Hematopoietic multipotent progenitor cell (in vitro differentiated cells): ENCODE measurements around the gene NAT14. TPM values are rescaled to one million over a fixed set of nuclear protein-coding genes. Genes with fewer than 3 reads are reported as not detected.

Source experiments
- DNase-seq, 3 donors: peaks; one replicate each; pipeline ENCODE4 v3.0.0-alpha.2; 2011 to 2015; ENCODE audit warnings: low read depth in 2 of 3, low spot score in 2 of 3
- total RNA-seq: library from RNA; depleted of rRNA; stranded (reverse); fragments of >200 nt; gene quantifications from one replicate; pipeline ENCODE4 v1.2.3, GENCODE V29; 2012

The NAT14 gene
- total RNA-seq, 1 donor: 12.7 TPM

GRCh38 chr19:55498246-55498840, 13.4 kb downstream of the NAT14 start:
- DNase-seq: no peak

- no peak for DNase-seq
These were observed 15.5 kb downstream of the NAT14 start for GRCh38 chr19:55500368-55500952.

GRCh38 chr19:55502197-55502952, 17.4 kb downstream of the NAT14 start:
- DNase-seq: no peak

DNA sequence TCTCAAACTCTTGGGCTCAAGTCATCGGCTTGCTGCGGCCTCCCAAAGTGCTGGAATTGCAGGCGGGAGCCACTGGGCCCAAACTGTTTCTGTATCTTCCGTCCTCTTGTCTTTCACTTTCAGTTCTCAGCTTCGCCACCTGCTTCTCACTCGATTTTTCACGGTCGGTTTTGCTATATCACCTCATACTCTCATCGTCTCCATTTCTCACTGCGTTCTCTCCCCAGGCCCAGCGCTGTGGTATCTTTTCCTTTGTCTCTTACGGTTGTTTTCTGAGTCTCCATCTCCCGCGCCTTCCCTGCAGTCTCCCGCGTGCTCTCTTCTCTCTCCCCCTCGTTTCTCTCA, 18.1 kb downstream of the NAT14 start:
- no peak for DNase-seq

DNA sequence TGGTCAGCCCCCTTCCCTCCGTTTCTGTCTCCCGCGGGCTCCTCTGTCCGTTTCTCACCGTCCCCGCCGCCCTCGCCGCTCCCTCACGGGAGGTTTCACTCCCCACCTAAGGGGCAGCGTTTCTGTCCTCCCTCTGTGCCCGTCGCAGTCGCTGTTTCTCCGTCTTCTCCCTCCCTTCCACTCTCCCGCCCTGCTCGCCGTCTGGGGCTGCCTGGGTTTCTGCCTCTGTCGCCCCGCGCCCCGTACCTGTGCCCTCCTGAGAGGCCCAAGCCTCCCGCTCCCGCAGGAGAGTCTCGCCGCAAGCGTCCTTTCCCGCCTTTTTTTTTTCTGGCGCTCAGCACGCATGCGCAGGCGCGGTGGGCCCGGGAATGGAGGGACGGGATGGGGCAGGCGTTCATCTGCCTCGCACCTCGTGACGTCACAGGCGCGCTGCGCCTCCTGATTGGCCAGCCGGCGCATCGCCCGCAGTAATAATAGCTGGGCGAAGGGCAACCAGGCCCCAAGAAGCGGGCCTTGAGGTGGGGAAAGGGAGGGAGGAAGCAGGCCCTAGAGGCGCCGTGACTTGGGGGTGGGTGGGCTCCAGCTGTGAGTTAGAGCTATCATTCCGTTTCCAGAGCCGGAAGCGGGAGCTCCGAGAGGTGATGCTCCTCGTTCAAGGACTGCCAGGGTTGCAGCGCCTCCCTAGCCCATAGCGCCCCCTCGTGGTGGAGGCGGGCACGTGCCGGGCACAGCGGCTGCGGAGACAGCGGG, 18.7 kb downstream of the NAT14 start:
- DNase-seq: peak; percentile 93 to 96 (median 94)

- DNase-seq: no peak
These were observed 19.2 kb downstream of the NAT14 start for GRCh38 chr19:55504252-55504603.

DNA sequence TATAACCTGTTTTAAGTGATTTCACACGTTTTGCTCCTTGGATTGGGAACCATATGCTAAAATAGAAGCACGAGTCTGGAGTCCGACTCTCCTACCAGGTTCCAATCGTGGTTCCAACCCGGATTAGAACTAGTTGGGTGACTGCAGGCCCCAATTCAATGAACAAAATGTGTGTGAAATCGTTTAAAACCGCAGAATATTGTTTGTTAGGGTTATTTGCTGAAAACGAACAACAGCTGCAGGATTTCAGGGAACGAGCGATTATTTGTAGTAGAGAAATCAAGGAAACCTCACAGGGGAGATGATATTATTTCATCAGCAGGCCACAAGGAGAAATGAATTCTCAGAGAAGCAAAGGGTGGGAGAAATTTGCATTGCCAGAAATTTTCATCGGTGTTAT, 20.0 kb downstream of the NAT14 start:
- no peak for DNase-seq

- no peak for DNase-seq
These were observed 23.1 kb downstream of the NAT14 start for GRCh38 chr19:55508120-55508519.

- DNase-seq: peak; percentile 83 to 93 (median 89)
These were observed 32.1 kb downstream of the NAT14 start for GRCh38 chr19:55516878-55517620.

DNA sequence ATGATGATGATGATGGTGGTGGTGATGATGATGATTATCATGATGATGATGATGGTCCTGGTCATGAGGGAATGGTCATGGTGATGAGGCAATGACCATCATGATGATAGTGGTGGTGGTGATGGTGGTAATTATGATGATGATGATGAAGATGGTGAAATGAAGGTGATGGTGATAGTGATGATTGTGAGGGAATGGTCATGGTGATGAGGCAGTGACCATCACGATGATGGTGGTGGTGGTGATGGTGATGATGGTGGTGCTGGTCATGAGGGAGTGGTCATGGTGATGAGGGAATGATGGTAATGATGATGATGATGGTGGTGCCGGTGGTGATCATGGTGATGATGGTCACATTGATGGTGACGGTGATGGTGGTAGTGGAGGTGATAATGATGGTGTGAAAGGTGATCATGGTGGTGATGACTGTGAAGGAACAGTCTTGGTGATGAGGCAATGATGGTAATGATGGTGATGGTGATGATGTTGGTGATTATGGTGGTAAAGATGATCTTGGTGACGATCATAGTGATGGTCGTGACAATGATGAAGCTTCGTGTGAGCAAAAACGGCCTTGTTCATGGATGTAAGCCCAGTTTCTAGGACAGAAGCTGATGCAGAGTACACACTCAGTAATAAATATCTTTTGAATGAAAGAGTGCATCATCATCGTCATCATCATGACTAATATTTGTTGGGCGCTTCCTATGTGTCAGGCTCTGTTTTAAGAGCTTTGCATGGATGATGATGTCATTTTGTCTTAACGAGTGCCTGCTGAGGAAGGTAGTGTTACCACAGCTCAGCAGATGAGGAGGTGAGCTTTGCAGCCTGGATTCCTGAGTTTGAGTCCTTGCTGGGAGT, 34.7 kb downstream of the NAT14 start:
- DNase-seq: no peak

DNA sequence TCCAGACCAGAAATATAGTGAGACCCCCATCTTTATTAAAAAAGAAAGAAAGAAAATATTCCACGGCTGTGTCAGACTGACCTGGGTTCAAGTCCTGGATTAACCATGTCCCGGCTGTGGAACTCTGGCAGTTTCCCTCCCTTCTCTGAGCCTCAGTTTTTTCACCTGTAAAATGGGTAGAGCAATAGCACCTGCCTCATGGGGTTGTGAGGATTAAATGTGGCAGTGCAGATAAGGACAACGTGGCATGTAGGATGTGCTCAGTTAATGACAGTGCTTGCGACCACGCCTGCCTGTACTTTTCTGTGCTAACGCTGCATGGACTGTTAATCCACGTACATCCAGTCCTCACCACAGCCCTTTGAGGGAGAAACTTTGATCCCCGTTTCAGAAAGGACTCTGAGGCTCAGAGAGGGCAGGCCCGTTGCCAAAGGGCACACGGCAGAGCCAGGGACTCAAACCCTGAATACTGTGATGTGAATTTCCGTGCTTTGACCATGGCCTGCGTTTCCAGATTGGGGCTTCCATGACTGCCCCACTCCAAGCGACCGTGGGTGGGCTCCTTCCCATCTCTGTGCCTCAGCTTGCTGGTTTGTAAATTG, 35.8 kb downstream of the NAT14 start:
- no peak for DNase-seq

GRCh38 chr19:55525289-55526101, 40.5 kb downstream of the NAT14 start:
- no peak for DNase-seq

DNA sequence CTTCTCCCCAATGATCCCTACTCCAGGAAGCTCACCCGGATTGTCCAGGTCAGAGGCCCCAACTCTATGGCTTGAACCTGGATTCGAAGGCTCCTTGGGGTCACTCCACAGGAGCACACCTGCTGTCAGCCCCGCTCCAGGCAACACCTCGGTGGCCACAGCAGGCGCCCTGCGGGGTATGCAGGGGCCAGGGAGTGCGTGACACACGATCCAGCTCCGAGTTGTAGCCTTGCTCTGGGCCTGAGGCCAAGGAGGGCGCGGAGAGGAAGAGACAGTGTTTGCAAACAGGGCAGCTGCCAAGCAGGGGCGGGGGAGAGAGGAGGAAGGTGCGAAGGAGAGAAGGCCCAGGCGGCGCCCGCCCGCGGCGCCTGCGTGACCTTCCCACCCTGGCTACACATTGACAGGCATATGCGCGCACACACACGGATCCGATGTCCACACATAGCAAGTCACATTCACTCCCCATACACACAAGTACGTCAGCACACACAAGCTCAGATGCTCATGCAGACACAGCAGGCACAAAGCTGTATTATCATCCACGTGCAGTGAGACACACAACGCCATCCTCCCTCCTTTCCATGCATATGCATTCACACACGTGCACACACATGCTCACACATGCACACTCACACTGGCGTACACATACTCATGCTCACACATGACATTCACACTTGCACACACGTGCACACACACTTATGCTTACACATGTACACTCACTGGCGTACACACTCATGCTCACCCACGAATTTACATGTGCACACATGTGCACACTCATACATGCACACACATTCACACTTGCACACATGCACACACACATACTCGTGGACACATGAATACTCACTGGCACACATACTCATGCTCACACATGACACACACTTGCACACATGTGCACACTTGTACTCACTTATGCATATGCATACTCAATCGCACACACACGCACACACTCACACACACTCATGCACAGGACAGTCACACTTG, 41.5 kb downstream of the NAT14 start:
- DNase-seq: peak in 2 of 3 donors; percentile 79 to 84

DNA sequence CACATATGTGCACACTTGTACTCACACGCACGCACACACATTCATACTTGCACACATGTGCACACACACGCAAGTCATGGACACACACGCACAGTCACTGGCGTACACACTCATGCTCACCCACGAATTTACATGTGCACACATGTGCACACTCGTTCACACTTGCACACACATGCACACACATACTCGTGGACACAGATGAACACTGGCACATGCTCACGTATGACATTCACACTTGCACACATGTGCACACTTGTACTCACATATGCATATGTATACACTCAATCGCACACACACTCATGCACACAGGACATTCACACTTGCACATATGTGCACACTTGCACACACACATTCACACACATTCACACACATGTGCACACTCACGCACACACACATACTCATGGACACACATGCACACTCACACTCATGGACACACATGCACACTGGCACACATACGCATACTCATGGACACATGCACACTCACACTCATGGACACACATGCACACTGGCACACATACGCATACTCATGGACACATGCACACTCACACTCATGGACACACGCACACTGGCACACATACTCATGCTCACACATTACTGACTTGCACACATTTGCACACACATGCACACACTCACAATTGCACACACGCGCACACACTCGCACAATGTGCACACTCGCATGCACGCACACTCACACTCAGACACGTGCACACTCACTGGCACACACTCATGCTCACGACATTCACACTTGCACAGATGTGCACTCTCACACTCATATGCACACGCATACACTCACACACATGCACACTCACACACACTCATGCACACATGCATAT, 42.4 kb downstream of the NAT14 start:
- DNase-seq: no peak

GRCh38 chr19:55528030-55528803, 43.2 kb downstream of the NAT14 start:
- no peak for DNase-seq
